HTERT RPE-1 (cell line): ENCODE results near the gene RALGPS1.

Source experiments
- in situ Hi-C: fragments of 300-500 bp; cut with MboI; formaldehyde crosslinking; loops from 4 replicates; pipeline ENCODE4 v1.14.3; 2020; ENCODE audit warnings: low sequenced_read_pairs

RALGPS1 gene

GRCh38 chr9:126914458-126915280 lies at the start of gene RALGPS1:
TSS of gene RALGPS1 (plus strand) at chr9:126914782. CDS start at chr9:126962290, 47,508 bp downstream.
- in situ Hi-C loops: no loop called here

DNA sequence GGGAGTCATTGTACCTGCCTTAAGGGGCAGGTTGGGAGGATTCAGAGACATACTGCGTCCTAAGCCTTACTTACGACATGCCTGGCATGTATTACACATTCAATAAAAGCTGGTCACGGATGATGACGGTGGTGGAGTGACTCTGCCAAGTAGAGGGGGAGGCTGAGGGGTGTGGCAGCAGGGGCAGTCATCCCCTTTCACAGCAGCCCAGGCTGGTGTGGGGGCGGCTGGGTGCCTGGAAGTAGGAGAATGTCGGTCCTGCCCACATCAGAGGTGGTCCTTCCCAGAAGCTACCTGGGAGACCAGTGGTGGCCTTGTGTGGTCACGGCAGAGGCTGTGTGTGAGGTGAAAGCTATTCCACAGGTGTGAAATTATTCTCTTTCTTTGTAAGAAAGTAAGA lies 45.2 kb upstream of the RALGPS1 start:
- in situ Hi-C loops: no loop called here

- in situ Hi-C loops: no loop called here
These were observed 42.1 kb upstream of the RALGPS1 start for GRCh38 chr9:126872516-126872915.

- in situ Hi-C loops: no loop called here
These were observed 39.9 kb upstream of the RALGPS1 start for GRCh38 chr9:126874546-126875314.

DNA sequence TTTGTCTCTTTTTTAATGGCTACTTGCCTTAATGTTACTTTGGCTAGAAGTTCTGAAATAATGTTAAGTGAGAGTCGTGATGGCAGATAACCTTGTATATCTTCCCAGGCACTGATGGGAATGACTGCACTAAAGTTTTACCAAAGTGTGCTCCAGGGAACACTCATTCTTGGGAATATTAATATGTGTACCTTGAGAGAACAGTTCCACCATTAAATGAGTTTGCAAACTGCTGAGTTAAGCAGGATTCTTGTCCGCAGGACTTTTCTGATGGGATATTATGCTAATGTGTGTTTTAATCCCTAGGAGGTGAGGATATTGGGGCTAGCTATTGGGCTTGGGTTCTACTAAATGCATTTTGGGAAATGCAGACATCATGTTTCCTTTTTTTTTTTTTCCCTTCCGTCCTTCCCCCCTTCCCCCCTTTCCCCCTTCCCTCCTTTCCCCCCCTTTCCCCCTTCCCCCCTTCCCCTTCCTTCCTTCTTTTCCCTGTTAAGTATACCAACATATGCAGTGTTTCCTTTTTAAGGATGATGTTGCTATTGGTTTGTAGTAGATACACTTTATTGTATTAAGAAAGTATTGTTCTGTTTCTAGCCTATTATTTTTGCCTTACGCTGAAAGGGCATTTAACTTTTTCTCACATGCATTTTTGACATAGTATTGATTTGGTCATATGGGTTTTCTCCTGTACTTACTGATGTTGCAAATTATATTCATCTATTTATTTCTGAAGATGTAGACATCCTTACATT lies 38.6 kb upstream of the RALGPS1 start:
- in situ Hi-C loops: no loop called here

GRCh38 chr9:126876531-126876930 lies 38.1 kb upstream of the RALGPS1 start:
- in situ Hi-C loops: no loop called here

GRCh38 chr9:126877418-126877817 lies 37.2 kb upstream of the RALGPS1 start:
- in situ Hi-C loops: no loop called here

- in situ Hi-C loops: no loop called here
These were observed 35.3 kb upstream of the RALGPS1 start for GRCh38 chr9:126879288-126879687.

DNA sequence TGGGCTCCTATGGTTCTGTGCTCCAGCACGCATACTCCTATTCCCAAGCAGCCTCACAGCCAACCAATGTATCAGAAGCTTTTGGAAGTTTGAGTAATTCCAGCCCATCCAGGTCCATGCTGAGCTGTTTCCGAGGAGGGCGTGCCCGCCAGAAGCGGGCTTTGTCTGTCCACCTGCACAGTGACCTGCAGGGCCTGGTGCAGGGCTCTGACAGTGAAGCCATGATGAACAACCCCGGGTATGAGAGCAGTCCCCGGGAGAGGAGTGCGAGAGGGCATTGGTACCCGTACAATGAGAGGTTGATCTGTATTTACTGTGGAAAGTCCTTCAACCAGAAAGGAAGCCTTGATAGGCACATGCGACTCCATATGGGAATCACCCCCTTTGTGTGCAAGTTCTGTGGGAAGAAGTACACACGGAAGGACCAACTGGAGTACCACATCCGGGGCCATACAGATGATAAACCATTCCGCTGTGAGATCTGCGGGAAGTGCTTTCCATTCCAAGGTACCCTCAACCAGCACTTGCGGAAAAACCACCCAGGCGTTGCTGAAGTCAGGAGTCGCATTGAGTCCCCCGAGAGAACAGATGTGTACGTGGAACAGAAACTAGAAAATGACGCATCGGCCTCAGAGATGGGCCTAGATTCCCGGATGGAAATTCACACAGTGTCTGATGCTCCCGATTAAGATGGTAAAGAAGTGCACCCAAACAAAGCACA lies 34.2 kb upstream of the RALGPS1 start:
- in situ Hi-C loops: no loop called here

- in situ Hi-C loops: no loop called here
These were observed 33.6 kb upstream of the RALGPS1 start for GRCh38 chr9:126880947-126881332.

DNA sequence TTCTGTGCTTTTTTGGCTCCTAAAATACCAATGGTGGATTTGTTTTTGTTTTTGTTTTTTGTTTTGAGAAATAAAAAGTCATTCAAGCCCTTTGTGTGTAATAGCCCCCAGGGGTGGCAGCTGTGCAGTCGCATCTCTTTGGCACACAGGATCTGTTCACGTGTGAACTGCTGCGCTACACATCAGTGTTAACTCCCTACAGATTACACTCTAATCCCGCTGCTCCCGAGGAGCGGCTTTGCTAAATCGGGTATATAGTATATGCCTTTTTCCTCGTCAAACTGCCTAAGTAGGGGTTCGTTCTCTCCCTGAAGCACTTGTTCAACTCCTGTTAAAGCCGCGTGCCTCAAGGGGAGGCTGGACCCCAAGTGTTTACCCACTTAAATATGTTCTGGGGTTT lies 31.8 kb upstream of the RALGPS1 start:
- in situ Hi-C loops: no loop called here

DNA sequence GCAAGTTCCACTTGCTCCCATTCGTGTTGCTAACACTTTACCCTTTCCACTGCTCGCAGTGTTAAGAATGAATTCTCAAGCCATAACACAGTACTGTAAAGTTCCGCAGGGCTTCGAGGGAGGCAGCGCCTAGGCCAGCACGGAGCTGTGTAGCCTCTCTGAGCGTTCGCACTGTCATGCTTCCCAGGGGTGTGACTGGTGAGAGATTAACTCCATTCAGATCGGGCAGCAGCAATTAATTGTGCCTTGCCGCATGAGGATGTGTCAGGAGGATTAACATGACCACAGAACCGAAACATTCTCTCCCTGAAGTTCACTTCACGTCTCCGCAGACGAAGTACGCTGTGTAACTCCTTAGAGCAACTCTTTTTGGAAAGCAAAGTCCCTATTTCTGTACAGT lies 30.9 kb upstream of the RALGPS1 start:
- in situ Hi-C loops: no loop called here

- in situ Hi-C loops: no loop called here
These were observed 29.4 kb upstream of the RALGPS1 start for GRCh38 chr9:126885131-126885641.

GRCh38 chr9:126886034-126886822 lies 28.4 kb upstream of the RALGPS1 start:
- in situ Hi-C loops: no loop called here

GRCh38 chr9:126886897-126887296 lies 27.7 kb upstream of the RALGPS1 start:
- in situ Hi-C loops: no loop called here

DNA sequence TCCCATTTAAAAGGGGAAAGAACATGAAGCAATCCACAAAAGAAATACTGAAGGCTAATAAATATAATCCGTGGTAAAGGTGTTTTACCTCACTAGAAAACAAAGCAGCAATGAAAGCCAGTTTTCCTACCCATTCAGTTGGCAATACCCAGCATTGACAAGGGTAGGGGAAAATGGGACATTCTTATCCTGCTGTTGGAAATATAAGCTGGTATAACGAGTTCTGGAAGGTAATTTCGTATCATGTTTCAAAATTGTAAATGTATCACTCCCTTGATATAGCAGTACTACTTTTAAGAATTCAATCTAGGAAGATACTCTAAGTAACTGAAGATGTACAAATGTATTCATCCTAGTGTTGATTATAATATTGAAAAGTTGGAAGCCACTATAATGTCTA lies 22.9 kb upstream of the RALGPS1 start:
- in situ Hi-C loops: no loop called here

DNA sequence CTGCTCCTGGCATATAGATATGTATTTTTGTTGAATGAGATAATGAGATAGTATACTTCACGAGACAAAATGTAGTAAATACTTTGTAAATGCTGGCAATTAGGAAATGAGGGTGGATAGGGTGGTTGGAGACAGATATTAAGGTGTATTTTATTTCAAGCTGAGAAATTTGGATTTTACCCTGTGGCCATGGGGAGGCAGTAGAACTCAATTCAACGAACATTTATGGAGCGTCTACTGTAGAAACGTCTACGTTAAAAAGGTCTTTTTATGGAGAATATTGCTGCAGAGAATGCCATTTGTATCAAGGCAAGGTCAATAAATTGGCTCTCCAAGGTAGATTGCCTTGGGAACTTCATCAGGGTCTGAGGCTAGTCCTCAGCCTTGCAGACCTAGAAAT lies 21.5 kb upstream of the RALGPS1 start:
- in situ Hi-C loops: no loop called here

GRCh38 chr9:126894052-126894603 lies 20.5 kb upstream of the RALGPS1 start:
- in situ Hi-C loops: no loop called here

DNA sequence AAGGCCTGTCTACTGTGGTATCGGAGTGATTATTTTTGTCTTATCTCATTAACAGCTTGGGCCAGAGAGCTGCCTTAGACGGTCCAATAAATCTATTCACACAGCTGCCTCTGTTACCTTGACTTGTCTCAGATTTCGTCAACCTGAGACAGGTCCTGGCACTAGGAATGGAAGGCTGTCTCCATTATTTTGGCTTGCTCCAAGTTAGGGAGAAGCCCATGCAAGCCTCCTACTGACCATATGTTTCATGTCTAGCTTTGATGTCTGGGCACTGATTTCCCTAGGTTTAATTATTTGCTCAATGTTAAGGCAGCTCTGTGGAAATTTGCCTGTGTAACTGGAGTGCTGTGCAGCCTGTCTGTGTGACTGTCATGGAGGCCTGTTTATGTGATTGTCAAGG lies 12.4 kb upstream of the RALGPS1 start:
- in situ Hi-C loops: no loop called here

- in situ Hi-C loops: no loop called here
These were observed 10.0 kb upstream of the RALGPS1 start for GRCh38 chr9:126904586-126904985.
